Sigmoid colon (tissue), 7 donors: ENCODE data around the gene CHST2. TPM values are rescaled to one million over a fixed set of nuclear protein-coding genes. Genes with fewer than 3 reads are reported as not detected.

Experiments
- DNase-seq: peaks from one replicate; pipeline ENCODE4 v3.0.0-alpha.2; 2019
- H3K27ac ChIP-seq, 4 donors: fragments of 200-600 bp; sonication (generic); one replicate each; pipeline ENCODE4 v1.5.1; 2016 to 2019; ENCODE audit warnings: mild to moderate bottlenecking in 1 of 4
- H3K27me3 ChIP-seq, 3 donors: fragments of 200-600 bp; sonication (generic); one replicate each; pipeline ENCODE4 v1.5.1; 2019; ENCODE audit warnings: mild to moderate bottlenecking in 1 of 3
- H3K36me3 ChIP-seq, 4 donors: fragments of 200-600 bp; sonication (generic); one replicate each; pipeline ENCODE4 v1.5.1; 2016 to 2019
- H3K4me1 ChIP-seq, 4 donors: fragments of 200-600 bp; sonication (generic); one replicate each; pipeline ENCODE4 v1.5.1; 2017 to 2019
- H3K4me3 ChIP-seq, 4 donors: fragments of 200-600 bp; sonication (generic); one replicate each; pipeline ENCODE4 v1.5.1; 2017 to 2019; ENCODE audit warnings: mild to moderate bottlenecking in 2 of 4, moderate library complexity in 1 of 4
- H3K9me3 ChIP-seq, 4 donors: fragments of 200-600 bp in 3 of 4; sonication (generic) in 3 of 4; one replicate each; pipeline versions ENCODE4 v1.5.1 to v1.6.1; 2013 to 2019
- EP300 ChIP-seq, 4 donors: sonication (generic); formaldehyde crosslinking; IDR thresholded peaks; one replicate each; pipeline ENCODE4 v1.6.1; 2017; ENCODE audit warnings: antibody characterized with exemption in 4 of 4
- POLR2A ChIP-seq, 2 donors: fragments of 450-650 bp; IDR thresholded peaks; one replicate each; pipeline ENCODE4 v1.6.1; 2016; ENCODE audit warnings: antibody characterized with exemption in 2 of 2, mild to moderate bottlenecking in 2 of 2, moderate library complexity in 2 of 2
- POLR2AphosphoS5 ChIP-seq, 4 donors: sonication (generic); formaldehyde crosslinking; IDR thresholded peaks; one replicate each; pipeline ENCODE4 v1.6.1; 2017; ENCODE audit warnings: antibody characterized with exemption in 4 of 4
- WGBS, 2 donors: extraction: QIAGEN DNeasy Blood & Tissue Kit; methylation state at CpG; one replicate each; pipeline ENCODE4 v1.1.7; 2013; 5-methylcytosine and 5-hydroxymethylcytosine counted together
- intact Hi-C: fragments of 100-400 bp; cut with DNase I; formaldehyde crosslinking; loops from one replicate; pipeline ENCODE4 v1.15.1; 2023
- polyA plus RNA-seq, 3 donors: library from polyadenylated mRNA; stranded (reverse); fragments of 200-250 nt; gene quantifications; one replicate each; pipeline ENCODE4 v1.2.3, GENCODE V29; 2013
- total RNA-seq, 4 donors: library from RNA; depleted of rRNA; stranded (reverse); fragments of >200 nt; gene quantifications; one replicate each; pipeline ENCODE4 v1.1.0, GENCODE V29; 2016
- TF ChIP-seq, protein P1 (sequence below), 4 experiments: fragments of 450-650 bp in 3 of 4; fragments of 200-600 bp in 1 of 4; IDR thresholded peaks; one replicate each; pipeline ENCODE4 v1.5.1; 2016 to 2019; ENCODE audit warnings: antibody characterized with exemption in 4 of 4, mild to moderate bottlenecking in 3 of 4, moderate library complexity in 2 of 4
- donor health status: healthy with polysubstance abuse.
- donor health status: Bipolar disorder and iron deficiency.
- donor health status: healthy.

CHST2 gene
- total and polyA plus RNA-seq, 7 donors: 0.60 to 4.5 (median 3.1) TPM

DNA sequence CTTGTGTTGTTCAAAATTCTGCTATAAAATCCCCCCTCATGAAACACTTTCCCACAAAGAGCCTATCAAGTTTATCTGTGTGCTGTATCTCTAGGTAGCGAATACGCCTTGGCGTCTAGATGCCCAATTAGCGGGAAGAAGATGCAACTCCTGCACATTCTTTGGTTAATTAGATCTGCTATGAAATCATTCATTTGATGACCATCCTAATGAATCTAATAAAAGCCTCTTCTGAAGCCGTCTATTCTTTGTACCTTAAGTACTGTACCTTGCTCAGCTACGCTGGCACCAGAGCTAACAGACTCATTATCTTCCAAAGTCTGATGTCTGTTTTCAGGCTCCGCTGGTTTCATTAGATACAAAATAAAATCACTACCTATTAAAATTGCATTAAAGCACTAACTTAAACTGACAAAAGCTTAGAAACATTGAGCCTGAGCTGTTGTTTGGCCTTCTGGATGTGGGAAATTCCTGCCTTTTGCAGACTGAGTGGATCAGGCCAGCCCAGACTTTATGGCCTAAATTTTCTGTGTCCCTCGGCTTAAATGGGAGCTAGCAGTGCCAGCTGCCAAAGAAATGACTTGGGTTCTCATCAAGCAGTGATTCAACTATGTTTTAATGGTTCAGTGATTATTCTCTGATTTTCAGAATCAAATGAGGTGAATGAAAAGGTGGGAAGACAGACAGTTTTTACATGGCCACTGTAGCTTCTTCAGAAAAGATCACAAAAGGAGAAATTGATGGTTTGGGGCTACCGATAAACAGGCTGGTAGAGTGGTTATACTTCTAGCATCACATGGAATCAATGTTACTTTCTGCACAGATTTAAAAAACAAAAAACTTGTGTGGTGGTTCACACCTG is 28.4 kb upstream of the CHST2 start:
- DNase-seq: no peak
- H3K27ac ChIP-seq: no peak overlapping the region
- H3K36me3 ChIP-seq: no peaks in the 10 kb centered on the region
- H3K4me1 ChIP-seq: no peaks in the 10 kb centered on the region
- no peaks in the 10 kb centered on the region for H3K27me3 ChIP-seq
- TF ChIP-seq POLR2A (IDR thresholded peaks at IDR 0.05): no peak
- WGBS, 2 donors: 90% methylated on average over 9 of the region's 9 CpGs
- H3K4me3 ChIP-seq: no peak overlapping the region
- intact Hi-C loops: no loop called here
- no peaks in the 10 kb centered on the region for H3K9me3 ChIP-seq

DNA sequence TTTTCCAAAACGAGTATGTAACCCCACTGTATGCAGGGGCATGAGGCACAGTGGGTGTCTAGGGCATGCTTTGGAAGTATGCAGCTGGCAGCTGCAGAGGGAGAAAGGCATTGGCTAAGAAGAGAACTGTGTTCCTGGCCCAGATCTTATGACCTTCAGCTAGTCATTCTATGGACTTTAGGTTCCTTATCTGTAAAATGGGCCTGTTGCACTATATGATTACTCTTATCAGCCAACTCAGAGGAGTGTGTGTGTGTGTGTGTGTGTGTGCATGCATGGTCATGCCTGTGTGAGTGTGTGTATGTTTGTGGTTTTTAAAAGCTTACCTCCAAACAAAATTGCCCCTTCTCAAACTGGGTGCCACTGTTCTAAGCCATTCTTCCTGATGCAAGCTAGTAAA is 27.4 kb upstream of the CHST2 start:
- Histone ChIP-seq H3K4me3 (no peak overlapping the region), H3K9me3 (no peaks in the 10 kb centered on the region), H3K4me1 (no peaks in the 10 kb centered on the region), H3K27ac (no peak overlapping the region), H3K36me3 (no peaks in the 10 kb centered on the region), H3K27me3 (no peaks in the 10 kb centered on the region)
- no peak for TF ChIP-seq EP300 (IDR thresholded peaks at IDR 0.05)
- no peak for TF ChIP-seq POLR2AphosphoS5 (IDR thresholded peaks at IDR 0.05)
- no peak for TF ChIP-seq POLR2A (IDR thresholded peaks at IDR 0.05)
- intact Hi-C loops: no loop called here
- 57 to 79% methylated on average over 1 of the region's 1 CpG for WGBS, 2 donors
- DNase-seq: no peak

DNA sequence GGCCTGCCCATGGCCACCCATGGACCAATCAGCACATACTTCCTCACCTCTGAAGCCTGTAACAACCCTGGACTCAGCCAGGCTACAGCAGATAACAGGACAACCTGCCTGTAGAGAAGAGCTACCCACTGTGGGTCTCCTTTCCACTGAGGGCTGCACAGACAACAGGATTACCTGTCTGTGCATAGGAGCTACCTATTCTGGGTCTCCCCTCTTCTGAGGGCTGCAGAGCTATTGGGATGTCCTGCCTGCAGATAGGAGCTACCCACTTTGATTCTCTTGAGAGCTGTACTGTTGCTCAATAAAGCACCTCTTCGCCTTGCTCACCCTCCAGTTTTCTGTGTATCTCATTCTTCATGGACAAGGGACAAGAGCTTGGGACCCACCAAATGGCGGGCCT is 23.8 kb upstream of the CHST2 start:
- intact Hi-C loops: no loop called here
- Histone ChIP-seq H3K9me3 (no peaks in the 10 kb centered on the region), H3K27ac (no peak overlapping the region), H3K36me3 (no peaks in the 10 kb centered on the region), H3K27me3 (no peaks in the 10 kb centered on the region), H3K4me1 (no peaks in the 10 kb centered on the region), H3K4me3 (no peak overlapping the region)
- TF ChIP-seq POLR2A (IDR thresholded peaks at IDR 0.05): no peak
- no peak for TF ChIP-seq POLR2AphosphoS5 (IDR thresholded peaks at IDR 0.05)
- TF ChIP-seq, protein P1, sequence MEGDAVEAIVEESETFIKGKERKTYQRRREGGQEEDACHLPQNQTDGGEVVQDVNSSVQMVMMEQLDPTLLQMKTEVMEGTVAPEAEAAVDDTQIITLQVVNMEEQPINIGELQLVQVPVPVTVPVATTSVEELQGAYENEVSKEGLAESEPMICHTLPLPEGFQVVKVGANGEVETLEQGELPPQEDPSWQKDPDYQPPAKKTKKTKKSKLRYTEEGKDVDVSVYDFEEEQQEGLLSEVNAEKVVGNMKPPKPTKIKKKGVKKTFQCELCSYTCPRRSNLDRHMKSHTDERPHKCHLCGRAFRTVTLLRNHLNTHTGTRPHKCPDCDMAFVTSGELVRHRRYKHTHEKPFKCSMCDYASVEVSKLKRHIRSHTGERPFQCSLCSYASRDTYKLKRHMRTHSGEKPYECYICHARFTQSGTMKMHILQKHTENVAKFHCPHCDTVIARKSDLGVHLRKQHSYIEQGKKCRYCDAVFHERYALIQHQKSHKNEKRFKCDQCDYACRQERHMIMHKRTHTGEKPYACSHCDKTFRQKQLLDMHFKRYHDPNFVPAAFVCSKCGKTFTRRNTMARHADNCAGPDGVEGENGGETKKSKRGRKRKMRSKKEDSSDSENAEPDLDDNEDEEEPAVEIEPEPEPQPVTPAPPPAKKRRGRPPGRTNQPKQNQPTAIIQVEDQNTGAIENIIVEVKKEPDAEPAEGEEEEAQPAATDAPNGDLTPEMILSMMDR (IDR thresholded peaks at IDR 0.05): no peak
- no peak for TF ChIP-seq EP300 (IDR thresholded peaks at IDR 0.05)
- DNase-seq: no peak
- WGBS, 2 donors: 90 to 92% methylated on average over 2 of the region's 2 CpGs

DNA sequence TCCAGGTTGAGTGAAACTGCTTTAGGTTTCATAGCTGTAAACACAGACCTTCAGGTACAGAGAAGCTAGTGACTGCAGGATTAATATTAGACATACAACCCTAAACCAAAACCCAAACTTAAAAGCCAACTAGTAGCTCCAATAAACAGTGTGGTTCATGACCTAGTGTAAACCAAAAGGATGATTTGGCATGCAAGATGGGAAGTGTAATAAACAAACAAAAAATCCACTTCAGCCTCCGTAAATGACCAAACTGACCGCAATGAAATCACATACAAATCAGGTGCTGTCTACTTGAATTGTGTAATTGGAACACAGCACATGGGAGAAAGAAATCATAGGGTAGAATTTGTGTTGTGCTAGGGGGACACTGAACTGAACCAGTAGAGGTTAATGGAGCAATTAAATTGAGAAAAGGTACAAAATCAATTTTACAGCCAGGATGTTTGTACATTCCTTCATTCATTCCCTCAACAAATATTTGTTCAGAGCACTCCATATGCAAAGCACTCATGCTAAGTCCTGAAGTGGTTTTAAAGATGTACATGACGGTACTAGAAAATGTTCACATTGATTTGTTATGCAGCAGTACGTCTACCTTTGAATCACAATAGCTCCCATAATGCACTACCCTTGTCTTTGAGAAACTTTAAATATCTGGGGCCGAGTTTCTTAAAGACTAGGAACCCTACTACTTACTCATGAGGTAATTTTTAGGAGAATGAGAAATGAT is 21.4 kb upstream of the CHST2 start:
- Histone ChIP-seq H3K4me1 (no peaks in the 10 kb centered on the region), H3K27ac (no peak overlapping the region), H3K4me3 (no peak overlapping the region), H3K9me3 (no peaks in the 10 kb centered on the region), H3K27me3 (no peaks in the 10 kb centered on the region), H3K36me3 (no peaks in the 10 kb centered on the region)
- TF ChIP-seq, protein P1 (IDR thresholded peaks at IDR 0.05): no peak
- no peak for TF ChIP-seq POLR2A (IDR thresholded peaks at IDR 0.05)
- TF ChIP-seq EP300 (IDR thresholded peaks at IDR 0.05): no peak
- no peak for TF ChIP-seq POLR2AphosphoS5 (IDR thresholded peaks at IDR 0.05)
- no peak for DNase-seq
- intact Hi-C loops: no loop called here
- 58 to 72% methylated on average over 5 of the region's 5 CpGs for WGBS, 2 donors

DNA sequence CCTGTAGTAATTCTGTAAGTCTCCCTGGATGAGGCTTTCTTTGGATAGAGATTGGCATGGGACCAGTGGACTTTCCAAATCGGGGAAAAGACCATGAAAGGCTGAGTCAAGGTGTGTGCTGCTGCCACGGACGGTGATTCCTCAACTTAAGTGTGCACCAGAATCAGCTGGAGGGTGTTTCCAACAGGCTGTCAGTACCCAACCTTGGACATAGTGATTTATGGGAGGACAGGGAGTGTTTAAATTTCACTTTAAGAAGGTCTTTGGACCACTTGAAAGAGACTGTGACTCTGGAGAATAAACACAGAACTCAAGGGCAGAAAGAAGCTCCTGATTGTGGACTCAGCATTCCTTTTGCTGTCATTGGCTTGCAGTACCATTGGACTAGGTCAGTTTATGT is 20.4 kb upstream of the CHST2 start:
- Histone ChIP-seq H3K9me3 (no peaks in the 10 kb centered on the region), H3K27me3 (no peaks in the 10 kb centered on the region), H3K4me1 (no peaks in the 10 kb centered on the region), H3K27ac (no peak overlapping the region), H3K4me3 (no peak overlapping the region), H3K36me3 (no peaks in the 10 kb centered on the region)
- intact Hi-C loops: no loop called here
- no peak for DNase-seq
- no peak for TF ChIP-seq EP300 (IDR thresholded peaks at IDR 0.05)
- no peak for TF ChIP-seq POLR2A (IDR thresholded peaks at IDR 0.05)
- TF ChIP-seq, protein P1 (IDR thresholded peaks at IDR 0.05): no peak
- TF ChIP-seq POLR2AphosphoS5 (IDR thresholded peaks at IDR 0.05): no peak
- 62 to 74% methylated on average over 3 of the region's 3 CpGs for WGBS, 2 donors
